ENCODE results near the gene ATP2A2.
"Not testable (repeated sequence)": the region's sequence is repeated elsewhere in the genome, so short reads cannot be mapped to it uniquely, and the experiment has no call there.

ATP2A2 gene

DNA sequence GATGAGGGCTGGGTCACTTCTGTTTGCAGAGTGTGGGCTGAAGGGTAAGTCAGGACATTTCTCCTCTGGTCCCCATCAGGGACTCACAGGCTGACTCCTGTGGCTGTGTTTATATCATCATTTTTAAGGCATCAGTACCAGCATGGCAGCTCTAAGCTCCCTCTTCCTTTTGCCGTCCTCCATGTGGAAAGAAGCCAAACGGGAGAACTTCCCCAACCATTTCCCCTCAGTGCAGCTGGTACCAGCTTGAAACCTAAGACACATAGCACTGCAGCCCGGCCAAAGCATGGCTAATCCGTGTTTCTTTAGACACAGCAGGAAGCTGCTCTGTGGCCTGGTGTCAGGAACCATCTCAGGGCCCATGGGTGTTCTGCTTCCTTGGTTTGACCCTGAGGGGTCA lies 31.9 kb upstream of the ATP2A2 start:
- TF ChIP-seq, protein P1, sequence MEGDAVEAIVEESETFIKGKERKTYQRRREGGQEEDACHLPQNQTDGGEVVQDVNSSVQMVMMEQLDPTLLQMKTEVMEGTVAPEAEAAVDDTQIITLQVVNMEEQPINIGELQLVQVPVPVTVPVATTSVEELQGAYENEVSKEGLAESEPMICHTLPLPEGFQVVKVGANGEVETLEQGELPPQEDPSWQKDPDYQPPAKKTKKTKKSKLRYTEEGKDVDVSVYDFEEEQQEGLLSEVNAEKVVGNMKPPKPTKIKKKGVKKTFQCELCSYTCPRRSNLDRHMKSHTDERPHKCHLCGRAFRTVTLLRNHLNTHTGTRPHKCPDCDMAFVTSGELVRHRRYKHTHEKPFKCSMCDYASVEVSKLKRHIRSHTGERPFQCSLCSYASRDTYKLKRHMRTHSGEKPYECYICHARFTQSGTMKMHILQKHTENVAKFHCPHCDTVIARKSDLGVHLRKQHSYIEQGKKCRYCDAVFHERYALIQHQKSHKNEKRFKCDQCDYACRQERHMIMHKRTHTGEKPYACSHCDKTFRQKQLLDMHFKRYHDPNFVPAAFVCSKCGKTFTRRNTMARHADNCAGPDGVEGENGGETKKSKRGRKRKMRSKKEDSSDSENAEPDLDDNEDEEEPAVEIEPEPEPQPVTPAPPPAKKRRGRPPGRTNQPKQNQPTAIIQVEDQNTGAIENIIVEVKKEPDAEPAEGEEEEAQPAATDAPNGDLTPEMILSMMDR (conservative IDR thresholded peaks at IDR 0.05; ENCODE audit: low read depth): no peak
- POLR2A ChIA-PET (ENCODE audit: low non-redundant PET): interaction anchor here (0.6 to 0.9 kb wide), 2 partner anchors 31 to 226 kb away, joined by 3 read pairs; no protein-coding TSS in a partner anchor
- CTCF ChIA-PET: no interaction called here
- H3K27ac ChIP-seq: peak overlapping the region; percentile 99
- DNase-seq (ENCODE audit: low spot score): no peak

DNA sequence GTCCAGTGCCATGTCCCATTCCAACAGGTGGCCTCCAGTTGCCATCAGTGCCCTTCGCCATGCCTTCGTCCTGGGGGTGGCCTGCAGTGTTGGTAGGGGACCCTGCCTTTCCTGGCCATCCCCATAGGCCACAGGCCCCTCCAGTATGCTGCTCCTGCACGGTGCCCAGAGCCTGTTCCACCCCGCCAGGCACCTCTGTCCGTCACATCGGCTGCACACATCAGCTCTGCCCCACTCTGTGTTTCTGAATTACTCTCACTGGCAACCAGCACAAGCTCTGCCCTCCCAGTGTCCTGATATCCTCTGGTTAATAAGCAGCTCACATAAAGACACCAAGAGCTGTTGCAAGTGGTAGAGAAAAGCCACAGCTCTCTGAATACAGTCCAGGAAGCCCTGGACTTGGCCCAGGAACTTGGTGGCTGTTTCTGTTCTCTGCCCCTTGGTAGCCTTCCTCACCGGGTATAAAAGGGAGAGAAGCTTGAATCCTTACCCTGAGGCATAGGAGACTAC lies 31.3 kb upstream of the ATP2A2 start:
- POLR2A ChIA-PET (ENCODE audit: low non-redundant PET): interaction anchor here (0.6 to 0.9 kb wide), 2 partner anchors 30 to 227 kb away, joined by 3 read pairs; no protein-coding TSS in a partner anchor
- no peak for DNase-seq (ENCODE audit: low spot score)
- TF ChIP-seq, protein P1 (conservative IDR thresholded peaks at IDR 0.05; ENCODE audit: low read depth): no peak
- CTCF ChIA-PET: no interaction called here
- H3K27ac ChIP-seq: peak overlapping the region; percentile 99

DNA sequence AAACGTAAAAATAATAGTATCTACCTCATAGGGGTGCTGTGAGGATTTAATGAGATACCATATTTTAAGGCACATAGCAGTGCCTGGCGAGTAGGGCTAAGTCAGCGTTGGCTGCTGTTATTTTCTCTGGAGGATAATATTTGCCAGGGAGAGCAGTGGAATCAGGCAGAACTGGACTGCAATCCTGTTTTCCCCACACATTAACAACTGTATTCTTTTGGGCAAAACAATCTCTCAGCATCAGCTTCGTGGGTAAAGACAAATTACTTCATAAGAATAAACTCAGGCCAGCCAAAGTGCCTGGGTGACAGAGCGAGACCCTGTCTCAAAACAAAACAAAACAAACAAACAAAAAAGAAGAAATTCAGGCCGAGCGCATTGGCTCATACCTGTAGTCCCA lies 29.7 kb upstream of the ATP2A2 start:
- no peak for DNase-seq (ENCODE audit: low spot score)
- ChIA-PET POLR2A (ENCODE audit: low non-redundant PET) (no interaction called here), CTCF (no interaction called here)
- H3K27ac ChIP-seq: 0 out of 2 replicates have a peak overlapping the region, but pooled peaks have one; percentile 7
- TF ChIP-seq, protein P1 (conservative IDR thresholded peaks at IDR 0.05; ENCODE audit: low read depth): no peak

DNA sequence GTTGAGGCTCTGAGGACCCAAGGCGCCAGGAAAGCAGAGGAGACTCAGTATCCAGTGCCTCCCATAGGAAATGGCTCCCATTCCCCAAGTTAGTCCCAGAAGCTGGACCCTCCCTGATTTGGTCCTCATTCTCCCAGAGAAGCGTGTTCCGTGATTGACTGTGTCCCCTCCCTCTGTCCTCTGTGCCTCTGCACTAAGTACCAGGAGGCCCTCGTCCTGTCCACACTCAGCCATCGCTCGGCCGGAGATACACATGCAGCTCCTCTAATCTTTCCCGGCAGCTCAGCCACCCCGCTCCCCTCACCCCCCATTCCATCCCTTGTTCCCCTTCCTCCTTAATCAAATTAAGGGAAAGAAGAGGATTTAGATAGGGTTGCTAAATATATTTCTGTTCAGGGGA lies 28.3 kb upstream of the ATP2A2 start:
- DNase-seq (ENCODE audit: low spot score): no peak
- TF ChIP-seq, protein P1 (conservative IDR thresholded peaks at IDR 0.05; ENCODE audit: low read depth): no peak
- CTCF ChIA-PET: interaction anchor here (0.7 kb wide), 1 partner anchor 70 kb away, joined by 3 read pairs; no protein-coding TSS in a partner anchor
- POLR2A ChIA-PET (ENCODE audit: low non-redundant PET): interaction anchor here (0.6 to 1.1 kb wide), 2 partner anchors 28 to 29 kb away, joined by 3 read pairs; no protein-coding TSS in a partner anchor
- peak overlapping the region; percentile 55 for H3K27ac ChIP-seq

DNA sequence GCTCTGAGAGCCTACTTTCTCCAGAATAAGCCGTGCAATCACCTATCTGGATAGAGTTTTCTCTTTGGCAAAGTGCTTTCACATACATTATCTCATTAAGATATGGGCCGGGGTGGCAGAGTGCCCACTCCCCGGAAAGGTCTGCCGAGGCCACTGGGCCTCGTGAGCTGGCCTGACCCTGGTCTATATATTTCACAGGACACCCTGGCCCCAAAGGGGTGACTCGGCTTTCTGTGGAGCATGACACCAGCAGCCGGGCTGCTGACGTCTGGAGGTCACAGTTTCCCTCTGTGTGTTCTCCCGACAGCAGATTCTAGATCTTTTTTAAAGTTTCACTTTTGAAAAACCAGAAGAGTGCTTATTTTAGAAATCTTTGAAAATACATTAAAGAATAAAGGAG lies 27.9 kb upstream of the ATP2A2 start:
- TF ChIP-seq, protein P1 (conservative IDR thresholded peaks at IDR 0.05; ENCODE audit: low read depth): no peak
- no peak for DNase-seq (ENCODE audit: low spot score)
- POLR2A ChIA-PET (ENCODE audit: low non-redundant PET): no interaction called here
- CTCF ChIA-PET: interaction anchor here (0.7 kb wide), 1 partner anchor 70 kb away, joined by 3 read pairs; no protein-coding TSS in a partner anchor
- H3K27ac ChIP-seq: peak overlapping the region; percentile 55

DNA sequence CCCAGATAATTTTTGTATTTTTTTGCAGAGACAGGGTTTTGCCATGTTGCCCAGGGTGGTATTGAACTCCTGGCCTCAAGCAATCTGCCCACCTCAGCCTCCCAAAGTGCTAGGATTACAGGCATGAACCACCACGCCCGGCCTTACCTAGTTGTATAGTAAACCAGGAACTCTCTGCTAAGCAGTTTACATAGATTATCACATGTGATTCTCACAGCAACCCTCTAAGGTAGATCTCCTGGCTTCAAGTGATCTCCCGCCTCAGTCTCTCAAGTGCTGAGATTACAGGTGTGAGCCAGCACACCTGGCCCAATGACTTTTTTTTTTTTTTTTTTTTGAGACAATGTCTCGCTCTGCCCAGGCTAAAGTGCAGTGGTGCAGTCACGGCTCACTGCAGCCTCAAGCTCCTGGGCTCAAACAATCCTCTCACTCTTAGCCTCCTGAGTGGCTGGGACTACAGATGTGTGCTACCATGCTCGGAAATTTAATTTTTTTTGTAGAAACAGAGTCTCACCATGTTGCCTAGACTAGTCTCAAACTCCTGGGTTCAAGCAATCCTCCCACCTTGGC lies 26.0 kb upstream of the ATP2A2 start:
- ChIA-PET CTCF (interaction anchor here (0.7 kb wide), 1 partner anchor 1154 kb away, joined by 3 read pairs; no protein-coding TSS in a partner anchor), POLR2A (ENCODE audit: low non-redundant PET) (no interaction called here)
- no peak overlapping the region; the same call in 1 of the 2 replicates for H3K27ac ChIP-seq
- no peak for DNase-seq (ENCODE audit: low spot score)
- TF ChIP-seq, protein P1 (conservative IDR thresholded peaks at IDR 0.05; ENCODE audit: low read depth): no peak

DNA sequence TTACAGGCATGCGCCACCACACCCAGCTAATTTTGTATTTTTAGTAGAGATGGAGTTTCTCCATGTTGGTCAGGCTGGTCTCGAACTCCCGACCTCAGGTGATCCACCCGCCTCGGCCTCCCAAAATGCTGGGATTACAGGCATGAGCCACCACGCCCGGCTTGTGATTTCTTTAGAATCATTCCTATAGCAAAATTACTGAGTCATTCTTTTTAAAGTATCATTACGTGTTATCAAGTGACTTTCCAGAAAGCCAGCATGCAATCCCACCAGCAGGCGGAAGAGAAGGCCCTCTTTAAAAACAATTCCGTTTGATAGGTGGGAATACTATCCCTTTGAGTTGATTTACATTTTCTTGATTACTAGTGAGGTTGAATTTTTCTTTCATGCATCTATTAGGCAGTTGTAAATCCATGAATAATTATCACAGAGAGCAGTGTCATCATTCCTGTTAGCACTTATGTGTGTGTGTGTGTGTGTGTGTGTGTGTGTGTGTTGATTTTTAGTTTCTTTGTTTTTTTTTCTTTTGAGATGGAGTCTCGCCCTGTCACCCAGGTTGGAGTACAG lies 25.1 kb upstream of the ATP2A2 start:
- CTCF ChIA-PET: interaction anchor here (0.7 kb wide), 1 partner anchor 447 kb away, joined by 3 read pairs; no protein-coding TSS in a partner anchor
- H3K27ac ChIP-seq; POLR2A ChIA-PET (ENCODE audit: low non-redundant PET); DNase-seq (ENCODE audit: low spot score): not testable (repeated sequence)

Measured in RWPE1 (cell line).